Neural progenitor cell (in vitro differentiated cells): ENCODE measurements around the gene TREM1. TPM values are rescaled to one million over a fixed set of nuclear protein-coding genes. Genes with fewer than 3 reads are reported as not detected.

Source experiments
- DNase-seq: peaks from one replicate; pipeline ENCODE4 v3.0.0-alpha.2; 2016; ENCODE audit warnings: low spot score
- H2AFZ ChIP-seq: fragments of 200-600 bp; sonication (generic); replicated peaks from 2 replicates; pipeline ENCODE4 v1.6.1; 2016; ENCODE audit warnings: antibody characterized with exemption
- H3F3A ChIP-seq: fragments of 200-600 bp; sonication (generic); 2 replicates; pipeline ENCODE4 v1.6.1; 2016; ENCODE audit warnings: antibody characterized with exemption, low read depth
- H3K27ac ChIP-seq: fragments of 200-600 bp; sonication (generic); 2 replicates; pipeline ENCODE4 v1.5.1; 2016; ENCODE audit warnings: mild to moderate bottlenecking
- H3K27me3 ChIP-seq: fragments of 200-600 bp; sonication (generic); 2 replicates; pipeline ENCODE4 v1.6.1; 2016; ENCODE audit warnings: mild to moderate bottlenecking, moderate library complexity
- H3K36me3 ChIP-seq: fragments of 200-600 bp; sonication (generic); 2 replicates; pipeline ENCODE4 v1.5.1; 2016
- H3K4me1 ChIP-seq: fragments of 200-600 bp; sonication (generic); 2 replicates; pipeline ENCODE4 v1.6.1; 2016; ENCODE audit warnings: mixed run types
- H3K4me2 ChIP-seq: fragments of 200-600 bp; sonication (generic); 2 replicates; pipeline ENCODE4 v1.6.1; 2016
- H3K4me3 ChIP-seq: fragments of 200-600 bp; sonication (generic); 2 replicates; pipeline ENCODE4 v1.5.1; 2016
- H3K79me2 ChIP-seq: fragments of 200-600 bp; sonication (generic); 2 replicates; pipeline ENCODE4 v1.6.1; 2016; ENCODE audit warnings: low read depth
- H3K9ac ChIP-seq: fragments of 200-600 bp; sonication (generic); 2 replicates; pipeline ENCODE4 v1.6.1; 2016
- H3K9me3 ChIP-seq: fragments of 200-600 bp; sonication (generic); 2 replicates; pipeline ENCODE4 v1.5.1; 2016; ENCODE audit warnings: low read depth
- H4K20me1 ChIP-seq: fragments of 200-600 bp; sonication (generic); 2 replicates; pipeline ENCODE4 v1.6.1; 2016; ENCODE audit warnings: low read depth
- H3K27ac Mint-ChIP-seq: 3 replicates; pipeline ENCODE4 v1.8.0; 2021; ENCODE audit warnings: mixed read lengths
- H3K27me3 Mint-ChIP-seq: 2 replicates; pipeline ENCODE4 v1.8.0; 2022; ENCODE audit warnings: low read depth, mild to moderate bottlenecking, inconsistent platforms, moderate library complexity, mixed read lengths; ENCODE audit not compliant: insufficient read depth
- H3K36me3 Mint-ChIP-seq: 3 replicates; pipeline ENCODE4 v1.8.0; 2021; ENCODE audit warnings: mixed read lengths
- H3K4me1 Mint-ChIP-seq: 3 replicates; pipeline ENCODE4 v1.8.0; 2021; ENCODE audit warnings: mixed read lengths
- H3K4me3 Mint-ChIP-seq: 3 replicates; pipeline ENCODE4 v1.8.0; 2021; ENCODE audit warnings: mild to moderate bottlenecking, moderate library complexity, mixed read lengths
- H3K9me3 Mint-ChIP-seq: 3 replicates; pipeline ENCODE4 v1.8.0; 2020; ENCODE audit warnings: mixed read lengths
- EZH2 ChIP-seq: fragments of 200-600 bp; sonication (generic); IDR thresholded peaks from 2 replicates; pipeline ENCODE4 v1.6.1; 2017; ENCODE audit warnings: antibody characterized with exemption, mild to moderate bottlenecking, moderate library complexity
- EZH2phosphoT487 ChIP-seq: fragments of 200-600 bp; sonication (generic); IDR thresholded peaks from 2 replicates; pipeline ENCODE4 v1.6.1; 2017; ENCODE audit warnings: antibody characterized with exemption
- total RNA-seq: library from RNA; depleted of rRNA; stranded (reverse); fragments of >200 nt; gene quantifications from 2 replicates; pipeline ENCODE4 v1.2.3, GENCODE V29; 2015; ENCODE audit warnings: low replicate concordance
- TF ChIP-seq, protein P1 (sequence below): fragments of 200-600 bp; sonication (generic); IDR thresholded peaks from 2 replicates; pipeline ENCODE4 v1.5.1; 2017; ENCODE audit warnings: antibody characterized with exemption, mild to moderate bottlenecking

TREM1 gene
- total RNA-seq, 1 donor from 2014 or later: not detected

DNA sequence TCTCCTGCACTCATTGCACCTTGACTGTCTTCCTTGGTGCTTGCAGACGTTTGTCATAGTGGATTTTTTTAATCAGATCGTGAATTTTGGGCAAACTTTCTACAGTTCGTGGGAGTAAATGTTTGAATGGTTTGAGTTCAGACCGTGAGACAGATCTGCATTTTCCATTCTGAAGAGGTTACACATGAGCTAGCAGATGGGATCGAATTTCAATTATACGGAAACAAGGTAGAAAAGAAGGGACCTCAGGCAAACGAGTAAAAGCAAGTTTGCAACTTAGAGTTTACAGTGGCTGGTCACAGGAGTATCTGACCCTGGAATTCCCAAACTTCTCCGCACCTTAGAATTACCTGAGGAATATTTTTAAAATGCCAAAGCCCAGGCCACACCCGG is 31.8 kb upstream of the TREM1 start:
- H3K9ac ChIP-seq: no peak overlapping the region
- peaks cover 7% of the 10 kb centered on the region for H3K27me3 Mint-ChIP-seq

DNA sequence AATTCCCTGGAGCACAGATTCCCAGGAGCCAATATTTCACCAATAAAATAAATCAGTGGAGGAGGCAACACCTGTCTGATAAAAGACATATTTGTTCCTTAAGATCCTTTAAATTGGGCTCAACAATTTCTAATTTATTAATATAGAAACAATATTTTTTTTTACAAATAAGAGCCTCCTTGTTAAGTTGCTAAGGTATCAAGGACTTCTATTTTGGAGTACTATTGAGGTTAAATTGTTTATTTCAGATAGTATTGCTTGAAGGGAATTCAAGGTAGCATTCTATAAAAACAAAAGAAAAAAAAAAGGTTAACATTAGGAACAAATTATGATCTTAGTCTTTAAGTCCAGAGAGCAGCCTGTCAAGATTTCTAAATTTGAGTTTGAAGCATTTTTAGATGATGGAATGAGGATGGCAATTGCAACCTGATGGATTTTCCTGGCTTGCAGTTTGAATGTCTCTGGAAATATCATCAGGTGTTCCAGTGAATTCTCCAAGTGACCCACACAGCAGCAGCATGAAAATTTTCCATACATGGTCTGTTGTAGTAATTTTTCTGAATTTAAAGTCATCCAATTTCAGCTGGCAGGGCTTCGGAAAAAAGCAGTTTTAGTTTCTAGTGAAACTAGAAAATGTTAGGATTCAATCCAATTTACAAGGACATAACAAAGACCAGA is 29.6 kb upstream of the TREM1 start:
- TF ChIP-seq, protein P1, sequence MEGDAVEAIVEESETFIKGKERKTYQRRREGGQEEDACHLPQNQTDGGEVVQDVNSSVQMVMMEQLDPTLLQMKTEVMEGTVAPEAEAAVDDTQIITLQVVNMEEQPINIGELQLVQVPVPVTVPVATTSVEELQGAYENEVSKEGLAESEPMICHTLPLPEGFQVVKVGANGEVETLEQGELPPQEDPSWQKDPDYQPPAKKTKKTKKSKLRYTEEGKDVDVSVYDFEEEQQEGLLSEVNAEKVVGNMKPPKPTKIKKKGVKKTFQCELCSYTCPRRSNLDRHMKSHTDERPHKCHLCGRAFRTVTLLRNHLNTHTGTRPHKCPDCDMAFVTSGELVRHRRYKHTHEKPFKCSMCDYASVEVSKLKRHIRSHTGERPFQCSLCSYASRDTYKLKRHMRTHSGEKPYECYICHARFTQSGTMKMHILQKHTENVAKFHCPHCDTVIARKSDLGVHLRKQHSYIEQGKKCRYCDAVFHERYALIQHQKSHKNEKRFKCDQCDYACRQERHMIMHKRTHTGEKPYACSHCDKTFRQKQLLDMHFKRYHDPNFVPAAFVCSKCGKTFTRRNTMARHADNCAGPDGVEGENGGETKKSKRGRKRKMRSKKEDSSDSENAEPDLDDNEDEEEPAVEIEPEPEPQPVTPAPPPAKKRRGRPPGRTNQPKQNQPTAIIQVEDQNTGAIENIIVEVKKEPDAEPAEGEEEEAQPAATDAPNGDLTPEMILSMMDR: no peak
- TF ChIP-seq EZH2phosphoT487: no peak
- no peak for TF ChIP-seq EZH2
- Mint-ChIP-seq H3K27ac (no peak overlapping the region), H3K36me3 (no peaks in the 10 kb centered on the region), H3K4me3 (no peak overlapping the region), H3K4me1 (peaks cover 13% of the 10 kb centered on the region), H3K27me3 (peaks cover 9% of the 10 kb centered on the region), H3K9me3 (no peaks in the 10 kb centered on the region)
- no peak for DNase-seq
- Histone ChIP-seq H3K4me1 (peaks cover 16% of the 10 kb centered on the region), H3K9me3 (no peaks in the 10 kb centered on the region), H2AFZ (no peak overlapping the region), H3K4me2 (no peak overlapping the region), H3K9ac (peak overlapping the region; percentile 8), H4K20me1 (no peaks in the 10 kb centered on the region), H3K4me3 (no peak overlapping the region), H3K79me2 (no peaks in the 10 kb centered on the region), H3K36me3 (no peaks in the 10 kb centered on the region), H3F3A (peaks cover 10% of the 10 kb centered on the region), H3K27me3 (peaks cover 24% of the 10 kb centered on the region), H3K27ac (no peak overlapping the region)

More for the DNA sequence above, 31.8 kb upstream of the TREM1 start:
- Mint-ChIP-seq H3K36me3 (no peaks in the 10 kb centered on the region), H3K4me1 (peaks cover 13% of the 10 kb centered on the region), H3K9me3 (no peaks in the 10 kb centered on the region), H3K27ac (no peak overlapping the region), H3K4me3 (peak overlapping the region; percentile 73)
- Histone ChIP-seq H3F3A (peaks cover 10% of the 10 kb centered on the region), H3K4me1 (peaks cover 16% of the 10 kb centered on the region), H3K27ac (no peak overlapping the region), H3K9me3 (no peaks in the 10 kb centered on the region), H4K20me1 (no peaks in the 10 kb centered on the region), H3K4me2 (peak overlapping the region; percentile 79), H3K79me2 (no peaks in the 10 kb centered on the region), H3K27me3 (peaks cover 24% of the 10 kb centered on the region), H3K4me3 (peak overlapping the region; percentile 39), H3K36me3 (no peaks in the 10 kb centered on the region), H2AFZ (peak overlapping the region; percentile 91)
- TF ChIP-seq, protein P1: no peak
- TF ChIP-seq EZH2phosphoT487 (no peak), EZH2 (no peak)
- DNase-seq: peak; percentile 11

DNA sequence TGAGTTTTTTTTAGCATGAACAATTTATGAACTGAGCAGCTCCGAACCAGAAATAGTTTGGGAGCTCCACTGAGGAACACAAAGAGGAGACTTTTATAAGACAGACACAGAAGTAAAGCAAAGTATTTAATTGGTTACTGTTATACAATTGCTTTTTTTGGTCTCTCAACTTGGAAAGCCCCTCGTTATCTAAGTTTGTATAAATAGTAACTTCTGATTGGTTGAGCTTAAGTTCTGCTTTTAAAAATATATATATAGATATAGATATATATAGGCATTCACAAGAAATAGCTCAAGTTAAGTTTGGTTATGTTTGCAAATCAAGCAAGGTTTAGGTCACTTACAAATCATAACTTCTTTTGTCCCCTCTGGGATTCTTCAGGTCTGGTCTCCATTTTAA is 28.7 kb upstream of the TREM1 start:
- H3K79me2 ChIP-seq: no peaks in the 10 kb centered on the region
- Mint-ChIP-seq H3K4me1 (peaks cover 13% of the 10 kb centered on the region), H3K27ac (no peak overlapping the region), H3K9me3 (no peaks in the 10 kb centered on the region), H3K27me3 (peaks cover 9% of the 10 kb centered on the region), H3K4me3 (no peak overlapping the region), H3K36me3 (no peaks in the 10 kb centered on the region)
- no peak for DNase-seq
- no peak overlapping the region for H3K9ac ChIP-seq
- H3K4me2 ChIP-seq: no peak overlapping the region
- no peak overlapping the region for H3K4me3 ChIP-seq
- no peak for TF ChIP-seq EZH2
- H3K27me3 ChIP-seq: peaks cover 24% of the 10 kb centered on the region
- H3F3A ChIP-seq: peaks cover 10% of the 10 kb centered on the region
- peaks cover 16% of the 10 kb centered on the region for H3K4me1 ChIP-seq
- H3K27ac ChIP-seq: no peak overlapping the region
- no peaks in the 10 kb centered on the region for H3K36me3 ChIP-seq
- H4K20me1 ChIP-seq: no peaks in the 10 kb centered on the region
- no peaks in the 10 kb centered on the region for H3K9me3 ChIP-seq
- H2AFZ ChIP-seq: no peak overlapping the region

DNA sequence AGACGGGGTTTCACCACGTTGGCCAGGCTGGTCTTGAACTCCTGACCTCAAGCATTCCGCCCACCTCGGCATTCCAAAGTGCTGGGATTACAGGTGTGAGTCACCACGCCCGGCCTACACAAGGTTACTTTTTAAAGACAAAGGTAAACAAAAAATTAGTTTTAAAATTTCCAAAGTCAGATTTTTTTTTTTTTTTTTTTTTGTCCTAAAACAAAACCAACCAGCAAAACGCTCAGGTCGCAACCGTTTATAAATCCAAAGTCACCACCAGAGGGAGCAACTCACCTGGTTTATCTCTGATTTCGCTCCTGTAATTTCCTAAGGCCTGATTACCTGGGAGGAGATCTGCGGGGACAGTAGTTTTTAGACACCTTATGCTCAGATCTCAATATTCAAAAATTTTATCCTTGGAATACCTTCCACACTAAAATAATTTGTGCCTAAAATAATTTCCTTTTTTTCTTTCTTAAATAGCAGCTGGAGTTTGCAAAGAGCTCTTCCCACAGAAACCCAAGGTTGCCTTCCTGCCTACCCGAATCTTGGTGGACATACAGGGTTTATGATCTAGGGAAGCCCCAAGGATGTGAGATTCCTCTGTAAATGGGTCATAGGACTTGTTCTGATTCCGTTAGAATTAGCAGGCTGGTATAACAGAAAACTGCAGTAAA is 19.8 kb upstream of the TREM1 start:
- Histone ChIP-seq H3K79me2 (no peaks in the 10 kb centered on the region), H3F3A (no peaks in the 10 kb centered on the region), H4K20me1 (no peaks in the 10 kb centered on the region), H3K4me1 (no peaks in the 10 kb centered on the region), H3K27me3 (no peaks in the 10 kb centered on the region), H3K9me3 (peaks cover 4% of the 10 kb centered on the region), H3K27ac (no peak overlapping the region), H3K4me3 (no peak overlapping the region), H3K9ac (no peak overlapping the region), H2AFZ (no peak overlapping the region), H3K4me2 (no peak overlapping the region), H3K36me3 (no peaks in the 10 kb centered on the region)
- Mint-ChIP-seq H3K9me3 (peaks cover 4% of the 10 kb centered on the region), H3K4me3 (no peak overlapping the region), H3K27me3 (peaks cover 8% of the 10 kb centered on the region), H3K4me1 (no peaks in the 10 kb centered on the region), H3K36me3 (no peaks in the 10 kb centered on the region), H3K27ac (no peak overlapping the region)
- peak; percentile 74 for DNase-seq
- TF ChIP-seq EZH2phosphoT487 (no peak), EZH2 (no peak)
- TF ChIP-seq, protein P1: peak; percentile 74
